GM21528 (cell line): Measurements from ENCODE around the gene TMC3.
"Not testable (repeated sequence)": the region's sequence is repeated elsewhere in the genome, so short reads cannot be mapped to it uniquely, and the experiment has no call there.

Source experiments
- ATAC-seq: cut with Tn5 transposase; IDR thresholded peaks from one replicate; pipeline ENCODE4 v1.9.1; 2021; ENCODE audit warnings: mild to moderate bottlenecking, moderate library complexity; ENCODE audit not compliant: unreplicated experiment, low FRiP score

Gene TMC3

GRCh38 chr15:81348691-81349090 is 25.3 kb downstream of the TMC3 start:
- ATAC-seq: not testable (repeated sequence)

GRCh38 chr15:81347910-81348309 is 26.1 kb downstream of the TMC3 start:
- ATAC-seq: no peak

GRCh38 chr15:81346611-81347010 is 27.4 kb downstream of the TMC3 start:
- ATAC-seq: no peak

- ATAC-seq: no peak
Measured at GRCh38 chr15:81343371-81343770, 30.6 kb downstream of the TMC3 start.

GRCh38 chr15:81341351-81341750 is 32.7 kb downstream of the TMC3 start:
- no peak for ATAC-seq

GRCh38 chr15:81339851-81340250 is 34.2 kb downstream of the TMC3 start:
- ATAC-seq: no peak

GRCh38 chr15:81339321-81339720 is 34.7 kb downstream of the TMC3 start:
- no peak for ATAC-seq

GRCh38 chr15:81338170-81339007 is 35.6 kb downstream of the TMC3 start:
- ATAC-seq: no peak

GRCh38 chr15:81337713-81338157 is 36.3 kb downstream of the TMC3 start:
- ATAC-seq: no peak

GRCh38 chr15:81337241-81337640 is 36.8 kb downstream of the TMC3 start:
- no peak for ATAC-seq

GRCh38 chr15:81336568-81336967 is 37.4 kb downstream of the TMC3 start:
- ATAC-seq: no peak

GRCh38 chr15:81335631-81336030 is 38.4 kb downstream of the TMC3 start:
- ATAC-seq: no peak

GRCh38 chr15:81334768-81335435 is 39.1 kb downstream of the TMC3 start:
- no peak for ATAC-seq

- no peak for ATAC-seq
Measured at GRCh38 chr15:81333363-81333762, 40.6 kb downstream of the TMC3 start.

- ATAC-seq: no peak
Measured at GRCh38 chr15:81332326-81332725, 41.7 kb downstream of the TMC3 start.

- ATAC-seq: no peak
Measured at GRCh38 chr15:81331600-81331999, 42.4 kb downstream of the TMC3 start.

- ATAC-seq: not testable (repeated sequence)
Measured at GRCh38 chr15:81331141-81331540, 42.9 kb downstream of the TMC3 start.

GRCh38 chr15:81330366-81331090 is 43.5 kb downstream of the TMC3 start:
- ATAC-seq: no peak

GRCh38 chr15:81329446-81329845 is 44.6 kb downstream of the TMC3 start:
- no peak for ATAC-seq

- ATAC-seq: no peak
Measured at GRCh38 chr15:81327516-81327915, 46.5 kb downstream of the TMC3 start.
